NCI-H510A treated with DMSO at 0.1 percent for 48 hours (cell line): ENCODE data around the gene HSP90AA1.
"Not testable (repeated sequence)": the region's sequence is repeated elsewhere in the genome, so short reads cannot be mapped to it uniquely, and the experiment has no call there.

Source experiments
- DNase-seq: peaks from one replicate; lab custom pipeline; 2025; lab: John Stamatoyannopoulos, UW

HSP90AA1 gene

DNA sequence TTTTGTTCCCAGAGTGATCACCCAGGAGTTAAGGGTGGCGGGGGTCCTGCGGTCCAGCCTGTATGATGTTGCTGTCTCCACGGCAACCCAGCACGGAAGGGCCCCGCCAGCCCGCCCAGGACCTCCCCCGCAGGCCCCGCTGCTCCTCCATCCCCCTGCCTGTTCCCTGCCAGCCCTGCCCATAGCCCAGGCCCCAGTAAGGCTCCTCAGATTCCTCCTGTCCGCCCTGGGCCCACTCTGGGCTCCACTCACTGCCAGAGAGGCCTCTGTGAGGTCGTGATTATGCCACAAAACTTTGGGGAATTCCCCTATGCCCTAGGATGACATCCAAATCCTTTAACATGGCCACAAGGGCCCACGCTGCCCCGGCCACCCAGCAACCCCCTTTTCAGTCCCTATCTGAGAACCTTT lies 20.8 kb downstream of the HSP90AA1 start:
- DNase-seq, result no peak

GRCh38 chr14:102064590-102064989 lies 22.3 kb downstream of the HSP90AA1 start:
- not testable (repeated sequence) for DNase-seq

GRCh38 chr14:102063808-102064429 lies 22.9 kb downstream of the HSP90AA1 start:
- no peak for DNase-seq

GRCh38 chr14:102063109-102063807 lies 23.6 kb downstream of the HSP90AA1 start:
- peak; percentile 39 for DNase-seq

DNA sequence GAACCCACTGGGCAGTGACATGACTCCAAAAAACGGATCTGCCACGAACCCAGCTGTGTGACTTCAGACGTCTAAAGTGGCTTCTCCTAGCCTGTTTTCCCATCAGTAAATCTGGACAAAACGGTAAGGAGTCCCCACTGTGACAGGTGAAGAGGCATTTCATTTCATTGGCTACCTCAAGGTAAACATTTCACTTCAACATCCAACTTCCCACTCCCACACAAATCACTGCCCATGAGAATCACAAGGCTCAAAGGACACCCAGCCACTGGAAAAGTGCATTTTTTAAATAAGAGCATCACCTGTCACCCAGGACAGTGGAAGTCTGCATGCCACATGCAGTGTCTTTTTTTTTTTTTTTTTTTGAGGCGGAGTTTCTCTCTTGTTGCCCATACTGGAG lies 27.9 kb downstream of the HSP90AA1 start:
- DNase-seq, result no peak

GRCh38 chr14:102058146-102058545 lies 28.7 kb downstream of the HSP90AA1 start:
- no peak for DNase-seq

- DNase-seq, result no peak
Observed at GRCh38 chr14:102057480-102058114, 29.2 kb downstream of the HSP90AA1 start.

- DNase-seq, result no peak
Observed at GRCh38 chr14:102056694-102057442, 30.0 kb downstream of the HSP90AA1 start.

GRCh38 chr14:102055181-102055901 lies 31.5 kb downstream of the HSP90AA1 start:
- no peak for DNase-seq

DNA sequence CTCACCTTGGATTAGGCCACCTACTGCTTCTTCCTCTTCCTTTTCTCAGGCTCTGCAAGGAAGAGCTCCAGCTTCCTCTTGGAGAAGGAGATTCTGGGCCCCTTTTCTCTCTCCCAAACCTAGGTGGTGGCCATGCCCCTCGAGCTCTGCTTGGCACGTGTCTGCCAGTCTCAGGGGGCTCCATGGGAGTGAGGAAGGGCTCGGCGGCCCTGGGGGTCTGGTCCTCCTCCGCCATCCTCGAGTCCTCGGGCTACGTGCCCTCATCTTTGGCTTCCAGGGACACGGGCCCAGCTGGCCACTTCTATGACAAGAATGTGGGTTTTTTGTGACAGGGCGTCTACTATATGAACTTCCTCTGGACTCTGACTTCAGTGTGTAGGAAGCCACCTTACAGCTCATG lies 34.3 kb downstream of the HSP90AA1 start:
- no peak for DNase-seq

GRCh38 chr14:102050625-102051024 lies 36.2 kb downstream of the HSP90AA1 start:
- no peak for DNase-seq

GRCh38 chr14:102050026-102050405 lies 36.8 kb downstream of the HSP90AA1 start:
- DNase-seq, result no peak

- no peak for DNase-seq
Observed at GRCh38 chr14:102049258-102050025, 37.4 kb downstream of the HSP90AA1 start.

GRCh38 chr14:102047808-102048540 lies 38.9 kb downstream of the HSP90AA1 start:
- no peak for DNase-seq

GRCh38 chr14:102046337-102047278 lies 40.2 kb downstream of the HSP90AA1 start:
- peak; percentile 79 for DNase-seq

GRCh38 chr14:102044566-102044965 lies 42.3 kb downstream of the HSP90AA1 start:
- no peak for DNase-seq

DNA sequence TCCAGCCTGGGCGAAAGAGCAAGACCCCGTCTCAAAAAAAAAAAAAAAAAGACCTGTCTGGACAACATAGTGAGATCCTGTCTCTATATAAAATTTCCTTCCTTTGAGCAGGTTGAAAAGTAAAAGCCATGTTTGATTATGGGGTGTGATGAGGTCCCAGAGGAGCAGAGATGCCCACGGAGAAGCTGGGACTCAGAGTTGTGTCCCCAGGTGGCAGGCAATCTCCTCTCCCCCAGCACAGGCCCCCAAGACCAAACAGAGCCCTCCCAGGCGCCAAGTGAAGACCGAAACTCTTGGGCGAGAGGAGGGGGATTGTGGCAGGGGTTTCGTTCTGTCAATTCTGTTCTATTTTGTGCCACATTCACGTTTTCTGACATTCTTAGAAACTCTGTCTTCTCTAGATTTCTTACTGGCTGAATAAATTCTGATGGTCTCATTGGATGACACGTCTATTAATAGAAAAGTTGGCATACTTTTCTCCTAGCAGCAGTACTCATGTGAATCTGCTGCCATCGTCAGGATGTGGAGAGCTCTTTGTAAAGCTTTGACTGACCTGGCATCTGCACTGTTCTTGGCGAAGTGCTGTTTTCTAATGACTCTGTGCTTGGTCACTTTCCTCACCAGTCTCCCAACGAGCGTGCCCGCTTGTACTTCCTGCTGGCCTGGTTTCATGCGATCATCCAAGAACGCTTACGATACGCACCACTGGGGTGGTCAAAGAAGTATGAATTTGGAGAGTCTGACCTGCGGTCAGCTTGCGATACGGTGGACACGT lies 43.4 kb downstream of the HSP90AA1 start:
- DNase-seq, result no peak

DNA sequence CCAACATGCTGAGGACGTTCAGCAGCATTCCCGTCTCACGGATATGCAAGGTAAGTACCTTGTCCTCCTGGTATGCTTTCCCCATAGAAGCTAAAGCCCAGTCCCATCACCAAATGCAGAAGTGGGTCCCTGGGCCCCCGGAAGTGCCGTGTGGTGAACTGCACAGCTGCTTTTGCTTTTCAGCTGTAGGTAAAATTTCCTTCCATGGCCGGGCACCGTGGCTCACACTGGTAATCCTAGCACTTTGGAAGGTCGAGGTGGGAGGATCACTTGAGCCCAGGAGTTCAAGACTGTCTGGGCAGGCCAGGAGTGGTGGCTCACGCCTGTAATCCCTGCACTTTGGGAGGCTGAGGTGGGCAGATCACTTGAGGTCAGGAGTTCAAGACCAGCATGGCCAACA lies 44.1 kb downstream of the HSP90AA1 start:
- DNase-seq, result no peak

- no peak for DNase-seq
Observed at GRCh38 chr14:102040153-102040552, 46.7 kb downstream of the HSP90AA1 start.
